Dermis blood vessel endothelial cell (primary cell): ENCODE data around the gene TNS3. TPM values are rescaled to one million over a fixed set of nuclear protein-coding genes. Genes with fewer than 3 reads are reported as not detected.
A peak's percentile ranks its signal among the peaks of the same experiment; 100 is the strongest.

Experiments
- DNase-seq: peaks from one replicate; pipeline ENCODE4 v3.0.0; 2010
- total RNA-seq: library from RNA; depleted of rRNA; stranded (reverse); fragments of >200 nt; gene quantifications from 2 replicates; pipeline ENCODE4 v1.2.3, GENCODE V29; 2014

Gene TNS3
- total RNA-seq, 1 donor from 2014 or later, result 11.7 TPM

DNA sequence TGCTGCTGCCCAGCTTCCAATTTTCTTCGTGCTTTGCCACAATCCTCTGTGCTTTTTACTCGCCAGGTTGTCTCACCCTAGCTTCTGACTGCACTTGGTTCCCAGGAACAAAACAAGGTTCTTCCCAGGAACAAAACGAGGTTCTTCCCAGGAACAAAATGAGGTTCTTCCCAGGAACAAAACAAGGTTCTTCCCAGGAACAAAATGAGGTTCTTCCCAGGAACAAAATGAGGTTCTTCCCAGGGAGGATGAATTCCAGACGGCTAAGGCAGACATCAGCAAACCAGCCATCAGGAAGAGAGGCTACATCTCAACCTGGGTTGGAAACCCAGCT is 41.9 kb downstream of the TNS3 start:
- no peak for DNase-seq

- DNase-seq, result no peak
Measured at GRCh38 chr7:47539398-47540052, 42.4 kb downstream of the TNS3 start.

GRCh38 chr7:47538846-47539311 is 43.0 kb downstream of the TNS3 start:
- DNase-seq, result no peak

DNA sequence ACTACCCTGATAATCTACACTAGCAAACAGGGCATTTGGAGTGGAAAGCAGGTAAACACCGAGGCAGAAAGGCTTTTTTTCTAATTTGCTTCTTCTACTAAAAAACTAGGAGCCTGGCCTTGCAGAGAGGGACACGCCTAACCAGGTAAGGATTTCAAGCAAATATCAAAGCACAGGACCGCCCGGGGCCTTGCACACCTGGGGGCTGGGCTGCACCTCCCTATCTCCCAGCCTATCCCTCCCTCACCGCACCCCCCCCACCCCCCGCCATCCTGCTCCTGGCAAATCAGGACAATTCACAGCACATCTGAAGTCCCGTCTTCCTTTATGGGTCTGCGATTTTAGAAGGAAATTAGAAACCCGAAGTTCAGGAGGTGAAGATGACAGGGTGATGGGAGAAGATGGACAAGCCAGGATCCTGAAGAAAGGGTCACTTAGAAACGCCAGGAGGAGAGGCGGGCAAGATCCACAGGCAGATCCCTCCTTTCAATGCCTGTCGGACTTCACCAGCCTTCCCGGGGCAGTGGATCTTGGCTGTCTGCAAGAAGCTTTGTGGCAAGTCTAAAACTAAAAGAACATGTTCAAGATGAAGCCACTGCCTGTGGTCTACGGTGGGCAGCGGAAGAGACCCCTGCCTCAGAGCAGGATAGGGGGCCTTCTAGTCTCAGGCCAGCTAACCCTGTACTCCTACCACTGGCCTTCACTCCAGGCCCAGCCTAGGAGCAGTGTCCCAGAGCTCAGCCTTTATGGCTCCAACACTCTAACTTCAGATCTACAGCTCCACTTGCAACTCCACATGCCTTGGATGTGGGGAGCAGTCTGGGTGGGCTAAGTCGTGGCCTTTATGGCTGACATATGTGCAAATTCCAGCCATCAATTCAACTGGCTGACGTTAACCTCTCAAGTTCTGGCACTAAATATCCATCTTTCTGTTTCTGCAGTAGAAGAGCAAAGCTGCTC is 43.9 kb downstream of the TNS3 start:
- no peak for DNase-seq

DNA sequence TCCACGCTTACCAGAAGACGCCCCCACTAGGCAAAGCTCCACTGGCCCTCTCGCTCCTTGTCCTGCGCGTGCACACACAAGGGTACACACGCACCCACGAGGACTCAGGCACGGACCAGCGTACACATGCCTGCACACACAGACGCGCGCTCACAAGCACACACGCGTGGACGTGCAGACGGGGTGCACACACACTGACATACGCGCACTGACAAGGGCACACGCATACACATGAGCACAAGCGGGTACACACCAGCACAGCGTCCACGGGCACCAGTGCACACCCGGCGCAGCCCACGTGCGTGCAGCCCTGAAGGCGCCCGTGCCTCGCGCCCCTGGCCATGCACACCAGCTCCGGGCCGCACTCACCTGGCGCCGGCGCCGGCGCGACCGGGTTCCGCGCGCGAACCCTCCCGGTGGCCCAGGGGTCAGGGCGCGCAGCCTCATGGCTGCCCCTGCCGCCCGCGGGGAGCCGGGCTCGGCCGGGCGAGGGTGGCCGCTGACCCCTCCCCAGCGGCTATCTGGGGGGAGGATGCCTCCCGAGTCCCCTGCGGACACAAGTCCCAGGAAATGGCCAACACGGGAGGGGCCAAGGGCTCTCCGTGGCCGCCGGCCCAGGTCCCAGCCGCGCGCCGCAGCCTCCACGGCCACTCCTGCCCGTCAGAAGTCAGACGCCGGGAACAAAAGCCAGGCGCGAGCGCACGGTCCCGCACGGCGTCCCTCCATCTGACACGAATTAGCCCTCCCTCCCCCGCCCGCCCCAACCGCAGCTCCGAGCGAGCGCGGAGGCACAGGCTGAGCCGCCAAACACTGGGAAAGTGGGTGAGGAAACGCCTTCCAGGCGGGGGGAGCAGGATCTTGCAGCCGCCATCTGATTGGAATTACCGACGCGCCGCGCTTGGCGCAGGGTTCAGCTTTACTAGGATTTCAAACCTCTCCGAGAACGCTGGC is 45.0 kb downstream of the TNS3 start:
- peak; percentile 11 for DNase-seq

DNA sequence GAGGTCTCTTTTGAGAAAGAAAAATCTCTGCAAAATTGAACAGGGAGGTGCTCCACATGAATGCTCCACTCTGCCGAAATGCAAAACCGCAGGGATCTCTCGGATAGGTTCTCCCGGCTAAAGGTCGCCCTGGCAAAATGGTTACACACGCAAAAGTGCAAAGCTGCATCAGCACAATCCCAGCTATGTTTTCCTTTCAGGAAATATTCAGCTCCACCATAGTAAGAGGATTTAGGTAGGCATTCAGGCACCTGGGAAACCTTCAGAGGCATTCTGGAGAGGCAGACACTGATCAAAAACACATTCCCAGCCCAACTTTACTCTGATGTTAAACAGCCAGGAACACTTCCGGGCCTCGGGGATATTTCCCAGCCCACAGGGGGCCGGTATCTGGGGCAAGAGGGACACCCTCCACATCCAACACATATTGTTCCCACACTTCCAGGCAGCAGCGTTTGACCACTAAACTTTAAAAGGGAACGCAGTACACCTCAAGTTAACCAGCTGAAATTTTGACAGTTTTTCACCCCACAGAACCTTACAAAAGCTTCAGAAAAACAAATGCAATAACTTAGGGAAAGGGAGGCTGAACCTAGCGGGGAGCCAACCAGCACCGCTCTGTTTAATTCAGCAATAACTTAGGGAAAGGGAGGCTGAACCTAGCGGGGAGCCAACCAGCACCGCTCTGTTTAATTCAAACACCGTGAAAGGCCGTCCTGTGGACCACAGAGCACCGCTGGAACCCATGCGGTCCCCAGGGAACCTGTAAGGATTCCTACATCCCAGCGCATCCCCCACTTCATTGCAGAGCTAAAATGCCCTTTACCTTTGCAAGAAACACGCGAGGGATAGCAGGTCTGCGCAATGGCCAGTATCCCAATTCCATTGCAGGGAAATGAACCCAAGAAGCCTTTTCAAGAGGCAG is 45.9 kb downstream of the TNS3 start:
- DNase-seq, result no peak

DNA sequence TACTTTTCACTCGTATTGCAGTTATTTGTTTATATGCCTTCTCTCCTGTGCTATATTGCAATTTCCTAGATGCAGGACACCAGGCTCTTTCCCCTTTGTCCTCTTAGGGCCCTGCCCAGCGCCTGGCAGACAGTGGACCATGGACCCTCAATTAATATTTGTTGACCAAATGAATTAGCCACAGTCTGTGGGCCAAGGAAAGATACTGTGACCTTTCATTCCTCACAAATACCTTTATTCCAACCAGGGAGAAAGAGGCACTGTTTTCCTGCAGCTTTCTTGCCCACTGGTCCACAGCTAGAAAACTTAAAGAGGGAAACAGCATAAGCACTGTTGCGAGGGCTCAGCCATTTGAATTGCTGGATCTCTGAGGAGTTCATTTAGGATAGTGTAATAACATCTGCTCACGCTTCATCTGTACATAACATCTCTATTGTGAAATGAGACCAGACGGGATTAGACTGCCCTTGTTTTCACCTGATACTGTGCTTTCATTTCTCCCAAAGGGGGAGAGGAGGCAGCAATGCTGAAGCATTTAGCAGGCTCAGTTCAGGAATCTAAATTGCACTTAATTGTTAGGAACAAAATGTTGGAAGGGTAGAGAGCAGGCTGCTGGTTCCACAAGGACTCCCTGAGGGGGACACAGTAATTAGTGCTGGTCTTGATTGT is 46.7 kb downstream of the TNS3 start:
- no peak for DNase-seq

- DNase-seq, result no peak
Measured at GRCh38 chr7:47534322-47535034, 47.4 kb downstream of the TNS3 start.

DNA sequence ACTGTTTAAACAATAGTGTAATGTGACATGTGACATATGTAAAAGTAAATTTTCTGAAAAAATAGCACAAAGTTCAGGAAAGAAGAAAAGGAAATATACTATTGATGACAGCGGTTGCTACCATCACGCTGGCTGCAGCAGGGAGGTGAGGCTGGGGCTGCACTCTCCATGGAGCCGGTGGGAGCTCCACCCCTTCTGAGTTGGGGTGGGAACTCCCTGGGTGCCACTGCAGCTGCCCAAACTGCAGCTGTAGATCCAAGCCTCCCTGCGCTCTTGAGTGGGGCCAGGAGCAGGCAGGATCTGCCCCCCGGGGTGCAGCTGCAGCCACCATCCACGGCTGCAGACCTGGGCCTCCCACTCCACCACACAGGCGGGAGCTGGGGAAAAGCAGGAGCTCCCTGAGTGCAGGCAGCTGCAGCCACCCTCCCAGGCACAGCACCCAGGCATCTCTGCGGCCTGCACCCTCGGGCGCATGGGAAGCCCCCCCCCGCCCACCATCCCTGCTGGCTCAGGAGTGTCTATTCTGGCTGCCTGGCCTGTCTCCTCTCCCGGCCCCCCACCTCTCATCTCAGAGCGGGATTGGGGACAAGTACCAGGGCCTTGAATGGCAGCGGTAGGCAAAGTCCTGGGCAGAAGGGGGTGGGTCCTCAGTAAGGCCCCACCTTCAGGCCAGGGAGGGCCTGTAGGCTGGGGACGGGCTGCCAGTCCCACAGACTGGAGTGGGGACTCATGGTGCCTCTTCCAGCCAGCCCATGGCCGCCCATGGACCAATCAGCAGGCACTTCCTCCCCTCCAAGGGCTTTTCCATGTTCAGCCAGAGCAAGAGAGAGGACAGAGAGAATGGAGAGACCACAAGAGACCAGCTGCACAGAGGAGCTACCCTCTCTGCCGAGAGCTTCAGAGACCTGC is 50.1 kb downstream of the TNS3 start:
- DNase-seq, result no peak

GRCh38 chr7:47529826-47530555 is 51.9 kb downstream of the TNS3 start:
- no peak for DNase-seq

- no peak for DNase-seq
Measured at GRCh38 chr7:47529405-47529804, 52.5 kb downstream of the TNS3 start.

- DNase-seq, result no peak
Measured at GRCh38 chr7:47528471-47528870, 53.4 kb downstream of the TNS3 start.

DNA sequence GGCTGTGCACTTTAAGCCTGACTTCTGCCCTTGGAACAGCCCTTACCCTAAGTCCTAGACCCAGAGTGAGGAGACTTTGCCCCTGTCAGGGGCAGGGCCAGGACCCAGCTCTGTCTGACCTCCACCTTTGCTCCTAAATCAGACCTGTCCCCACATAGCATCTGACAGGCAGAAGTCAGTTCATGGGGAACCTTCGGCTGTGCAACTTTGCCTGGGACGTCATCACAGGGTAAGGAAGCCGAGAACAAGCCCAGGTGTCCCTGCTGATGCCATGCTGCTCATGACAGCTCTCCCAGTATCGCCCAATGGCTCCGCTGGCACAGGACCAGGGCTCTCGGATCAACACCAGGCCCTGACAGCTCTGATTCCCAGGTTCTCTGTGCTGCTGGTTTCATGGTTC is 55.4 kb downstream of the TNS3 start:
- DNase-seq, result no peak

GRCh38 chr7:47525066-47525623 is 56.8 kb downstream of the TNS3 start:
- DNase-seq, result no peak

DNA sequence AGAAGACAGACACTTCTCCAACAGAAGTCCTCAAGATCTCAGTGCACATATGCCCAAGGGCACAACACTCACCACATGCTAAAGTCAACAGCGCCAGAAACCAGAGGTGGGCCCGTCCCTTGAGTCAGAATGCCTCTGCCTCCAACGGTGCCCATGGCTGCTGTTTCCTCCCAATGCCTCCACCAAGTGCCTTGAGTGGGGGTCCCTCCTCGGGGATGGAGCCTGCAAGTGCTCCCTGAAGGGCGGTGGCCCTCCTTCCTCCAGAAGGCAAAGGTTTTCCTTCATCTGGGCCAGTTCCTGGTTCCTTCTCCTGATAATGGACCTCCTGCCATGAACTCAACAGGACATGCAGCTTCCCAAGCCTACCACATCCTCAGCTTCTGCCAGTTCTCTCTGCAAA is 58.5 kb downstream of the TNS3 start:
- DNase-seq, result no peak

DNA sequence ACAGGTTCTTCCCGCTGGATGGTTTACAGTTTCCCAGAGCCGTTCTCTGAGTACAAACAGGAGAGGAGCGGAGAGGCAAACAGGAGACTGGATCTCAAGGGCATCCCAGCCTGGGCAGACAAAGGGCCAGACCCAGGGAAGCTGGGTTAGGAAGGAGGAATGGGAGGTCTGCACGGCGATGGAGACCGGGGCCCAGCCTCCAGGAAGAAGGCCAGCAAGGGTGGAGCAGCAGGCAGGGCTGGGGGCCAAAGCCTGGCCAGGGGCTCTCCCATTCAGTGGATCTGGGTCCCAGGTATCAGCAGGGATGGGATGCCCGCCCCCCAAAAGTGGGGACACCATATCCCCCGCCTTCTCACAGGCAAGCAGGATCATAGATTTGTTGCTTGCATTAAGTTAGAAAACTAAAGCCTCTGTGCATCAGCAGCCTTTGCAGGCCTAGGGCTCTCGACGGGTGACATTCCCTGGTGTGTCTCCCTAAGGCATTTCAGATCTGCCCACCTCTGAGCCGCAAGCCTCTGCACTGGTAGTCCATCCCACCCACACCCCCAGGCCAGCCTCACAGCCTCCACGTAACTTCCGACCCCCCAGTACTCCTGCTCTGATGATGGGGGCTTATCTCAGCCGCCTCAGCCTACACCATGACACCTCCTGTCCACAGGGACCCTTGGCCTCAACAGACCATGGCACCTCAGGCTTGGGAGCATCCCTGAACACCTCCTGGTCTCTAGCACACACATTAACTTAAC is 59.9 kb downstream of the TNS3 start:
- no peak for DNase-seq

DNA sequence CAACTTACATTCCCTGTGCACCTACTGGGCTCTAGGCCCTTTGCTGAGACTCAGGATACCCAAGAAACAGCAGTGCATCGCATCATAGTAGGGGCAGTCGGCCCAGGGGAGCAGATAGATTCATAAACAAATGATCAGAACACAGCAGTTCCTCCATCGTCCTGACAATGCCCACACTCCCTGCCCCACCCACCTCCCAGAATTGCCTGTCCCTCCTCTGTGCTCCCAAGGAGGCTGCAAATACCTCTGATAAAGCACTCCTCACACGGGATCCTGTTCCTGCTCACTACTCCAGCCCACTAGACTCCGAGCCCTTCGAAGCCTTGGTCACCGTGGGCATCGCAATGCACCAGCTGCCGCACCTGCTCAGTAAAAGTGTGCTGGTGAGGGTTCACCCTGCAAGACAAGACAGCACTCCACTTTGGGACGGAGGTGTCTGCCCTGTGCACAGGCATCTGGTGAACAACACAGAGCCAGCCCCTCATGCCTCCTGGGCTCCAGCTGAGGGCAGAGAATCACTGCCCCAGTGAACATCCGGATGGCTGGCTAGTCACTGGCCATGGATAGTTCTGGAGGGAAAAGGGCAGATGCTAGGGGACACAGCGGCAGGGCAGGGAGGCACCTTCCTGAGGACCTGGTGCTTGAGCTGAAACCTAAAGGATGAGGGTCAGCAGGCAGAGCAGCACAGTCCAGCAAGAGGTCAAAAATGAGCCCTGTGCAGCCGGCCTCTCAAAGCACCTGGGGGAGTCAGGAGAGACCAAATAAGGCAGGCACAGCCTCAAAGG is 60.7 kb downstream of the TNS3 start:
- DNase-seq, result no peak
